Ramos (cell line): ENCODE results near the gene RAB11FIP5.
"Not testable (repeated sequence)": the region's sequence is repeated elsewhere in the genome, so short reads cannot be mapped to it uniquely, and the experiment has no call there.

Source experiments
- in situ Hi-C: fragments of 300-500 bp; cut with MboI; formaldehyde crosslinking; loops from one replicate; pipeline ENCODE4 v1.14.3; 2022; ENCODE audit warnings: low sequenced_read_pairs; ENCODE audit not compliant: unreplicated experiment

Gene RAB11FIP5

GRCh38 chr2:73110168-73111072 is 2.3 kb downstream of the RAB11FIP5 start:
- in situ Hi-C loops = no loop called here

GRCh38 chr2:73109431-73110167 is 3.1 kb downstream of the RAB11FIP5 start:
- in situ Hi-C loops = no loop called here

- in situ Hi-C loops = no loop called here
Measured at GRCh38 chr2:73107211-73107926, 5.4 kb downstream of the RAB11FIP5 start.

GRCh38 chr2:73106791-73107190 is 6.0 kb downstream of the RAB11FIP5 start:
- in situ Hi-C loops = no loop called here

- in situ Hi-C loops = no loop called here
Measured at GRCh38 chr2:73105511-73105971, 7.2 kb downstream of the RAB11FIP5 start.

- in situ Hi-C loops = no loop called here
Measured at GRCh38 chr2:73104933-73105332, 7.8 kb downstream of the RAB11FIP5 start.

GRCh38 chr2:73103018-73103542 is 9.7 kb downstream of the RAB11FIP5 start:
- in situ Hi-C loops = no loop called here

- in situ Hi-C loops = no loop called here
Measured at GRCh38 chr2:73101626-73102256, 11.0 kb downstream of the RAB11FIP5 start.

GRCh38 chr2:73100956-73101355 is 11.8 kb downstream of the RAB11FIP5 start:
- in situ Hi-C loops = no loop called here

GRCh38 chr2:73099486-73099885 is 13.3 kb downstream of the RAB11FIP5 start:
- in situ Hi-C loops = no loop called here

GRCh38 chr2:73095910-73096309 is 16.8 kb downstream of the RAB11FIP5 start:
- in situ Hi-C loops = no loop called here

- in situ Hi-C loops = not testable (repeated sequence)
Measured at GRCh38 chr2:73093601-73094218, 19.0 kb downstream of the RAB11FIP5 start.

- in situ Hi-C loops = no loop called here
Measured at GRCh38 chr2:73092146-73092783, 20.5 kb downstream of the RAB11FIP5 start.

GRCh38 chr2:73091696-73092095 is 21.1 kb downstream of the RAB11FIP5 start:
- in situ Hi-C loops = no loop called here

GRCh38 chr2:73091164-73091563 is 21.6 kb downstream of the RAB11FIP5 start:
- in situ Hi-C loops = no loop called here

GRCh38 chr2:73089270-73090030 is 23.3 kb downstream of the RAB11FIP5 start:
- in situ Hi-C loops = loop anchor here (10.0 kb wide), 1 partner anchor 85 kb away; no protein-coding TSS in a partner anchor

GRCh38 chr2:73088703-73089102 is 24.0 kb downstream of the RAB11FIP5 start:
- in situ Hi-C loops = loop anchor here (10.0 kb wide), 1 partner anchor 86 kb away; no protein-coding TSS in a partner anchor

- in situ Hi-C loops = loop anchor here (10.0 kb wide), 1 partner anchor 87 kb away; no protein-coding TSS in a partner anchor
Measured at GRCh38 chr2:73088211-73088610, 24.5 kb downstream of the RAB11FIP5 start.
